ENCODE data around the gene TFB1M. TPM values are rescaled to one million over a fixed set of nuclear protein-coding genes. Genes with fewer than 3 reads are reported as not detected.
"Not testable (repeated sequence)": the region's sequence is repeated elsewhere in the genome, so short reads cannot be mapped to it uniquely, and the experiment has no call there.

TFB1M gene
- total RNA-seq, 1 donor from 2014 or later, result 12.5 TPM

DNA sequence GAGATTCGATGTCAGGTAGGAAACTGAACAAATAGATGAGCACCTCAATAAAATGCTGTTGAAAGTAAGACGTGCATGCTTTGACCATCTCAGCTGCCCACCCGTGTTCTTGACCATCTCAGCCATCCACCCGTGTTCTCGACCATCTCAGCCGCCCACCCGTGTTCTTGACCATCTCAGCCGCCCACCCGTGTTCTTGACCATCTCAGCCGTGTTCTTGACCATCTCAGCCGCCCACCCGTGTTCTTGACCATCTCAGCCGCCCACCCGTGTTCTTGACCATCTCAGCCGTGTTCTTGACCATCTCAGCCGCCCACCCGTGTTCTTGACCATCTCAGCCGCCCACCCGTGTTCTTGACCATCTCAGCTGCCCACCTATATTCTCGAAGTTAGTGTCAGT, 95.6 kb downstream of the TFB1M start:
- H3K27me3 ChIP-seq (ENCODE audit: control insufficient read depth in 3 of 3, insufficient read depth in 3 of 3, low read length in 3 of 3); H3K4me1 ChIP-seq (ENCODE audit: control insufficient read depth in 3 of 3, insufficient read depth in 3 of 3, low read length in 3 of 3); H3K9me3 ChIP-seq (ENCODE audit: control insufficient read depth in 3 of 3, low read length in 3 of 3); H3K27ac ChIP-seq (ENCODE audit: low read depth, low read length); H3K4me3 ChIP-seq (ENCODE audit: low read length in 3 of 3); H3K36me3 ChIP-seq (ENCODE audit: control insufficient read depth in 3 of 3, insufficient read depth in 3 of 3, low read length in 3 of 3); H3K9ac ChIP-seq (ENCODE audit: low read depth in 1 of 3, low read length in 3 of 3): not testable (repeated sequence)

DNA sequence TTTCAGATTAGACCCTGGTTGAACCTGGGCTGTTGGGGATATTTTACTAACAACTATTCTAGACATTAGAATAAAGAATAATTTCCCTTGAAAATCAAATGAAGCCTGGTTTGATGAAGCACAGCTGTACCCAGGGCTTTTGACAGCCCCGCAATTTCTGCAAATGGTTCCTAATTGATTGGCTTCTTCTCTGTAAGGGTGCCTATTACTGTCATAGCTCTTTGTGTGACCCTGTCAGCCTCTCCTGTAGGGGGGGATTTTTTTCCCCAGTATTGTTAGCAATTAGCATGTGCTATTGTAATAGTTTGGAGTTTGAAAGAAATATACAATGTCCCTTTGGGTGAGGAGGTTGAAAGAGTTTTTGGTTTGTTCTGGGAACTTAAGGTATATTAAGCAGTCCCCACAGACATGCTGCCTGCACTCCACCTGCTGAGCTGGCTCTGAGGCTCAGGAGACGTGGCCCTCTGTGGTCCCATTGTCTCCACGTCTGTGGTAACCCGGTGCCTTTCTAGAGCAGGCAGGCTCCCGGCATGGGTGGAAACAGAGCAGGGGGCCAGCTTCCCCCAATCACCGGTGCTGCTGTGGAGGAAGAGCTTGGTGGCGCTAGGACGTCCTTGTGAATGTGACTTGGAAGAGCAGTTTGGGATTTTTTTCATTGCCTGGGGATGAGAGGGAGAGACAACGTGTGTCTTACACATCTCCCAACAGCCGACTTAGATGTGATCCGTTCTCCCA, 97.8 kb downstream of the TFB1M start:
- no peaks in the 10 kb centered on the region for H3K36me3 ChIP-seq (ENCODE audit: control insufficient read depth in 3 of 3, insufficient read depth in 3 of 3, low read length in 3 of 3)
- H3K9ac ChIP-seq (ENCODE audit: low read depth in 1 of 3, low read length in 3 of 3), result no peak overlapping the region
- peaks cover 0 to 2% (median 0%) of the 10 kb centered on the region in 3 donors for H3K4me1 ChIP-seq (ENCODE audit: control insufficient read depth in 3 of 3, insufficient read depth in 3 of 3, low read length in 3 of 3)
- no peaks in the 10 kb centered on the region for H3K9me3 ChIP-seq (ENCODE audit: control insufficient read depth in 3 of 3, low read length in 3 of 3)
- no peak overlapping the region for H3K4me3 ChIP-seq (ENCODE audit: low read length in 3 of 3)
- H3K27me3 ChIP-seq (ENCODE audit: control insufficient read depth in 3 of 3, insufficient read depth in 3 of 3, low read length in 3 of 3), result no peaks in the 10 kb centered on the region
- H3K27ac ChIP-seq (ENCODE audit: low read depth, low read length), result no peak overlapping the region

DNA sequence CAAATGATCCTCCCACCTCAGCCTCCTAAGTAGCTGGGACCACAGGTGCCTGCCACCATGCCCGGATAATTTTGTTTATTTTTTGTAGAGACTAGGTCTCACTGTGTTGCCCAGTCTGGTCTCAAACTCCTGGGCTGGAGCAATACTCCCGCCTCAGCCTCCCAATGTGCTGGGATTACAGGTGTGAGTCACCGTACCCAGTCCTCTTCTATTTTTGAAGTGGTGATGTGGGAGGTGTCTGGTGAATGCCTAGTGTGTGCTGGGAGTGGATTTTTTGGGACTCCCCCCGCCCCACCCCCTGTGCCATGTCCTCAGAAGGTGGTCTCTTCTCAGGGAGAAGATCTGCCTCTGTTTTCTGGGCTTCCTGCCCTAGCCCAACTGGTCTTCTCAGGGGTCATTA, 98.4 kb downstream of the TFB1M start:
- Histone ChIP-seq H3K9me3 (ENCODE audit: control insufficient read depth in 3 of 3, low read length in 3 of 3) (no peaks in the 10 kb centered on the region), H3K36me3 (ENCODE audit: control insufficient read depth in 3 of 3, insufficient read depth in 3 of 3, low read length in 3 of 3) (no peaks in the 10 kb centered on the region), H3K27ac (ENCODE audit: low read depth, low read length) (no peak overlapping the region), H3K4me3 (ENCODE audit: low read length in 3 of 3) (no peak overlapping the region), H3K4me1 (ENCODE audit: control insufficient read depth in 3 of 3, insufficient read depth in 3 of 3, low read length in 3 of 3) (peaks cover 0 to 2% (median 0%) of the 10 kb centered on the region in 3 donors), H3K9ac (ENCODE audit: low read depth in 1 of 3, low read length in 3 of 3) (no peak overlapping the region), H3K27me3 (ENCODE audit: control insufficient read depth in 3 of 3, insufficient read depth in 3 of 3, low read length in 3 of 3) (no peaks in the 10 kb centered on the region)

DNA sequence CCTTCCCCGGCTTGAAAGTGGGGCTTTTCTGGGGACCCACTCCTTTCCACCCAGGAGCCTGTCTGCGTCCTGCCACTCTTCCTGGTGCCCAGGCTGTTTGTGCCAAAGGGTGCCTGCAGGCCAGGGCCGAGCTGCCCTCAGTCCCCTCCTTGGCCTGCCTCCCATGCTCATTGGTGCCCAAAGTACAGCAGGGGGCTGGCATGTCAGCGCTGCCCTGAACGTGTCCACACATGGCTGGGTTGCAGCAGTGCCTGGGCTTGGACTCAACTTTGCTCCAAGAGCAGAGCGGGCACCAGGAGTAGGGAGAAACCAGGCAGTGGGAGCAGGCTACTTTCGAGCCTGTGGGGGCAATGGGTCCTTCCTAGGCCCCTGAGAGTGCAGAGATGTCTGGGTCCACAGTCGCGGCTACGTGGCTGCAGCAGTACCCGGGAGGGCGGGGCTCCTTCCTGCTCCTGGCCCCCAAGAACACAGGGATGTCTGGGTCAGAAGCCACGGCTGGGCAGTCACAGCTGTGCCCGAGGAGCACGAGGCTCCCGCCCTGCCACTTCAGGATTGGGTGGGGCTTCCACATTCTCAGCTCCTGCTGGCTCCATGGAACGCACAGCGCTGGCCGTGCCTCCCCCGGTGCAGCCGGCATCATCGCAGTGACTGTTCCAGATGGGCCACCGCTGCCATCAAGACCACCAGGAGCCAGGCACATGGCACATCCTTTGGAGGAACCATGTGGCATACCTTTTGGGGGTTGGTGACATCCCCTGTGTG, 100.5 kb downstream of the TFB1M start:
- Histone ChIP-seq H3K9me3 (ENCODE audit: control insufficient read depth in 3 of 3, low read length in 3 of 3) (no peaks in the 10 kb centered on the region), H3K36me3 (ENCODE audit: control insufficient read depth in 3 of 3, insufficient read depth in 3 of 3, low read length in 3 of 3) (no peaks in the 10 kb centered on the region), H3K9ac (ENCODE audit: low read depth in 1 of 3, low read length in 3 of 3) (no peak overlapping the region), H3K4me1 (ENCODE audit: control insufficient read depth in 3 of 3, insufficient read depth in 3 of 3, low read length in 3 of 3) (no peaks in the 10 kb centered on the region), H3K27me3 (ENCODE audit: control insufficient read depth in 3 of 3, insufficient read depth in 3 of 3, low read length in 3 of 3) (no peaks in the 10 kb centered on the region), H3K4me3 (ENCODE audit: low read length in 3 of 3) (no peak overlapping the region), H3K27ac (ENCODE audit: low read depth, low read length) (no peak overlapping the region)

DNA sequence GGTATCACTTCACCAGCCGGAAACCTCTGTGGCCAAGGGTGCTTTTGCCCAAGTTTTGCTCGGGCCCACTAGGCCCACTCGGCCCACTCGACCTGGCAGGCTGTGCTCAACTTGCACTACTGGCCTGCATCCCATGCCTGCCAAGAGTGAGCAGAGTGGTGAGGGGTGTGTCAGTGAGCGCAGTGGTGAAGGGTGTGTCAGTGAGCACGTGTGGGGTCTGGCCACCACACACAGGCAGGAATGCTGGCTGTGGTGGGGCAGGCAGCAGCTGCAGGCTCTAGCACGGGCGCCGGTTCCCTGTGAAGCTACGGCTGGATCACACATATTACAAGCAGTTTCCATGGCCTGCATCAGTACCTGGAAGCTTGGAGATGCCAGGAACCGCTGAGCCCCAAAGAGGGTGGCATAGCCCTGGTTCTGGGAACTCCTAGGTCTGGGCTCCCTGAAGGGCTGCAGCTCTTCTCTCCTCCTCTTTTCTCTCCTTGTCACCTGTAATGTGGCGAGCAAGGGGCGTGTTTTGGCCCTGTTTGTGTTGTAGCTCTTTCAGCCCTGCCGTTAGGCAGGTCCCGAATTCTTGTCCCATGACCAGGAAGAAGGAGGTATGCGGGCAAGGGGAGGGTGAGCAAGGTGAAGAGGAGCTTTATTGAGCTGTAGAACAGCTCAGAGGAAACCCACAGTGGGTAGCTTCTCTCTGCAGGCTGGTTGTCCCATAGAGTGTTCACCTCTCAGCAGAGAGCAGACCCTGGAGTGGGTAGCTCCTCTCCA, 101.5 kb downstream of the TFB1M start:
- no peak overlapping the region for H3K4me3 ChIP-seq (ENCODE audit: low read length in 3 of 3)

DNA sequence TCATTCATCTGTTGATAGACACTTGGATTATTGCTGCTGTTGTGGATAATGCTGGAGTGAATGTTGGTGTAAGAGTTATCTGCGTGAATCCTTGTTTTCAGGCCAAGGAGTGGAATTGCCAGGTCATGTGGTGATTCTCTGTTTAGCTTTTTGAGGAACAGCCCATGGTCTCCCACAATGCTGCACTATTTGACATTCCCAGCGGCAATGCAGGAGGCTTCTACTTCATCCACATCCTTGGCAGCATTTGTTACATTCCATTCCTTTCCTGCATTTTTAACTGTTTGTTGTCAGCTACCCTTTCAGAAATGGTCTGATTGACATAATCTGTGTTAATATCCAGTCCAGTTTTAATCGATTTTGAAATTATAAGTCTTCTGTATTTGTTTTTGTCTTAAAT, 102.2 kb downstream of the TFB1M start:
- H3K27ac ChIP-seq (ENCODE audit: low read depth, low read length), result no peak overlapping the region
- H3K4me1 ChIP-seq (ENCODE audit: control insufficient read depth in 3 of 3, insufficient read depth in 3 of 3, low read length in 3 of 3), result no peaks in the 10 kb centered on the region
- no peaks in the 10 kb centered on the region for H3K27me3 ChIP-seq (ENCODE audit: control insufficient read depth in 3 of 3, insufficient read depth in 3 of 3, low read length in 3 of 3)
- H3K9ac ChIP-seq (ENCODE audit: low read depth in 1 of 3, low read length in 3 of 3), result no peak overlapping the region
- no peaks in the 10 kb centered on the region for H3K9me3 ChIP-seq (ENCODE audit: control insufficient read depth in 3 of 3, low read length in 3 of 3)
- no peaks in the 10 kb centered on the region for H3K36me3 ChIP-seq (ENCODE audit: control insufficient read depth in 3 of 3, insufficient read depth in 3 of 3, low read length in 3 of 3)
- H3K4me3 ChIP-seq (ENCODE audit: low read length in 3 of 3), result no peak overlapping the region

More for the DNA sequence above, 101.5 kb downstream of the TFB1M start:
- Histone ChIP-seq H3K27me3 (ENCODE audit: control insufficient read depth in 3 of 3, insufficient read depth in 3 of 3, low read length in 3 of 3) (no peaks in the 10 kb centered on the region), H3K4me1 (ENCODE audit: control insufficient read depth in 3 of 3, insufficient read depth in 3 of 3, low read length in 3 of 3) (no peaks in the 10 kb centered on the region), H3K9me3 (ENCODE audit: control insufficient read depth in 3 of 3, low read length in 3 of 3) (no peaks in the 10 kb centered on the region), H3K36me3 (ENCODE audit: control insufficient read depth in 3 of 3, insufficient read depth in 3 of 3, low read length in 3 of 3) (no peaks in the 10 kb centered on the region), H3K9ac (ENCODE audit: low read depth in 1 of 3, low read length in 3 of 3) (no peak overlapping the region), H3K27ac (ENCODE audit: low read depth, low read length) (no peak overlapping the region)

DNA sequence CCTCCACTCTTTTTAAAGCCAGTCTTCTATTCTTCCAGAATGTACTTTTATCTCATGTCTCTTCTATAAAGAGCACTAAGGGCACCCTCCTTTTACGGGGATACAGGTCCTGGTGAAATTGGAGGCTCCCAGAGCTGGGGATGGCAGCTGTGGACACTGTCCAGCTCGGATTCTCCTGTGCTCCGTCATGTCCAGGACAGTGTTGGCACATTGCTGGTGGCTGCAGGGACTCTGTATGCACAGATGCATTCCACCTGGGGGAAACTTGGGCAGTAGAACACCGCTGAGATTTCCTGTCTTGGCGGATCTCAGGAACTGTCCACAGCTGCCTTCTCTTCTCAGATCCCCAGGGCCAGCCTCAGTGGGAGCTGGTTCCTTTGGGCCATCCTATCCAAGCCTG, 107.1 kb downstream of the TFB1M start:
- Histone ChIP-seq H3K27me3 (ENCODE audit: control insufficient read depth in 3 of 3, insufficient read depth in 3 of 3, low read length in 3 of 3) (no peaks in the 10 kb centered on the region), H3K4me1 (ENCODE audit: control insufficient read depth in 3 of 3, insufficient read depth in 3 of 3, low read length in 3 of 3) (no peaks in the 10 kb centered on the region), H3K27ac (ENCODE audit: low read depth, low read length) (no peak overlapping the region), H3K9me3 (ENCODE audit: control insufficient read depth in 3 of 3, low read length in 3 of 3) (no peaks in the 10 kb centered on the region), H3K36me3 (ENCODE audit: control insufficient read depth in 3 of 3, insufficient read depth in 3 of 3, low read length in 3 of 3) (no peaks in the 10 kb centered on the region), H3K4me3 (ENCODE audit: low read length in 3 of 3) (no peak overlapping the region), H3K9ac (ENCODE audit: low read depth in 1 of 3, low read length in 3 of 3) (no peak overlapping the region)

Other genes starting within 250 kb of the TFB1M start
- gene CLDN20, start 50.5 kb downstream of the TFB1M start, total RNA-seq, result not detected
- gene NOX3, start 141.4 kb upstream of the TFB1M start, total RNA-seq, result not detected

All from skeletal muscle tissue (tissue), 4 donors.